ENCODE measurements around the gene TSPYL1.
A peak's percentile ranks its signal among the peaks of the same experiment; 100 is the strongest.
"Not testable (repeated sequence)": the region's sequence is repeated elsewhere in the genome, so short reads cannot be mapped to it uniquely, and the experiment has no call there.

Gene TSPYL1

DNA sequence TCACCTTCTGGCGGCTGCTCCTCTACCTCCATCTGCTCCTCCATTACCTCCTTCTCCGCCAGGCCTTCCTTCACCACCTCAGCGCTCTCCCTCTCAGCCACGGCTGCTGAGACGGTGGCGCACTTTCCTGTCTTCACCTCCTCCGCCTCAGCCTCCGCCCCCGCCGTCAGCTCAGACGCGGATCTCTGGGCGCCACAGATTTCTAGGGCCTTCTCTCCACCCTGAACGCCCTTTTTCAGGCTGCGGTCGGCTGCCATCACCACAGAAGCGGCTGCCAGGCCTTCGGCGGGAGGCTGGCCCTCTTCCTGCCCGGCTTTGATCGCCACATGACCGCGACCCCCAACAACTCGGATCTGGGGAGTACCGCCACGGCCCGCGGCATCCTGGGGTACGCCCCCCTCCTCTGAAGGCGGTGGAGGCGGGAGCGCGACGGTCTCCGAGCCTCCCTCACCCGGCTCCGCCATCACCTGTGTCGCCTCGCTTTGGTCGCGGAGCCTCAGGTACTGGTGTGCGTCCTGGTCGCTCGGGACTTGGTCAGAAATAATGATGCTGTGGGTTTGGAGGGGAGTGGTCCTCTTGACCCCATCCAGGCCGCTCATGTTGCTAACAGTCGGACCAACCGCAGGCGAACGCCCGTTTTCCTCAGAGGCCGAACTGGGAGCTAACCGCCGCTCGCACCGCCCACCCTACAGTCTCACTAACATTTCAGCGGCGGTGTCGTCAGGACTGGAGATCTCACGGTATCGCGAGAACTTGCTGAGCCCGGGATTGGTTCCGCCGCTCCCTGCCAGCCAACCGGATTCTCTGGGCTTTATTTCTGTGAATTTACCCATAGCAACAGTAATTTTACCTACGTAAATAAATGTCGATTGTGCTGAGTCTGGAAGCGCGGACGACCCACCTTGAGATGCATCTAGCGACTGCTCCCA lies at the start of gene TSPYL1:
TSS of gene TSPYL1 (minus strand) at position 699 of the 929 bp plus-strand sequence. CDS start at position 599, 100 bp downstream.
- peak; percentile 74 to 91 for DNase-seq

DNA sequence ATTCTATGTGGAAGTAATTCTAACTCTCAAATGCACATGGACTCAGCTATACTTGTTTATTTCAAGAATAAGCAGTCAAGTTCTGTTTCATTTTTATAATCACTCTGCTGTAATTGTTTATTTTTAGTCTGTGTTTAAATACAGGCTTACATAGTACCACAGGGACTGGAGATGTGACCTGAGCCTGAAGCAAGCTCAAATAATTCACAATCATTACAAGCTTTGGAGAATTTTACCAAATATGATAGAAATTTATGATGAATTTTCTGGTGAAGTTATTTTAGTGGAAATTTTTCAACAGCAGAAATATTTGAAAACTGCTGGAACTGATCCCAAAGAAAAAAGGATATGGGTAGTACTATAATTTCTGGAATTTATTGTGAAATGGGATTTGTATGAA lies 49.4 kb upstream of the TSPYL1 start:
- DNase-seq, result no peak

DNA sequence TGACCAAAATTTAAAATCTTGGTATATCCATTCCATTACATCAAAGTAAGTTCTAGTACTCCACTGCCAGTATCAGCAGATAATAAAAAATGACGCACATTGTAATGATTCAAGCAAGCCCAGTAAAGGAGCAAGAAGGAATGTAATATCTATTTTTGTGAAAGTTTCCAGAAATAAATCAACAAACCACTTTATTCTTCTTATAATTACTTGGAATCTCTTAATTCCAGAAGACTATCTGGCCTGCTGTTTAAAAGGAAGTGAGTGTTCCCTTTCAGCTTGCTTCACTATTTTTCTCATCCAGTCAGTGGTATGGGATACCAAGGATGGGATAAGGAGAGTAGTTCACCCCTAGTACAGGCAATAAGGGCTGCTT lies 48.8 kb upstream of the TSPYL1 start:
- DNase-seq, result no peak

DNA sequence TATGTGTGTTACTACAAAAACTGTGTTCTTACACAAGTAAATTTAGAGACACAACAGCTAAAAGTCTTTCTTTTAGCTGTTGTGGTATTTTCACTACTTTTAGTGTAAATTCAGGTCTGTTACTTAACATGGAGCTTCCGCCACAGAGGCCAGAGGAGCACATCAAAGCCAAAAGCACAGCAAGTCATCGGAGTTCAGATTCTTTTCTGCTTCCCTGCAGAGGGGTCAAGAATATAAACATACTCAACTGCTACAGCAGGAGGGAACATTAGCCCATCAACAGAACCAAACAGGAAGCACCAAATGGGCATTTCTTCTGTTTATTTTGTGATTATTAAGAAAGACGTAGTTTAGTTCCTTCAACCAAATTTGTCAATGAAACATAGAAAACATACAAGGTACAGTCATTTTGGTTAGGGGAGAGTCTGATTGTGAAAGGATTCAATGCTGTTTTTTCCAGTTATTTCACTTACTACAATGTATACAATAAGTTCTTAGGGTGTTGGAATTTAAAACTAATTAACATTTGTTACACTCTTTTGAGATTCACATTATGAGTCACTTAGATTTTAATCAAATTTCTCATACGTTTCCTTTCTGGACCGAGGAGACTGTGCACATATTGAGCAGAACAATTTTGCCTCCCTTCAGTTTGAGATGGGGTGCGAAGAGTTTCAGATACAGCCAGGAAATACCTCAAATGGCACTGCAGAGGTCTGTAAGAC lies 48.2 kb upstream of the TSPYL1 start:
- no peak for DNase-seq

DNA sequence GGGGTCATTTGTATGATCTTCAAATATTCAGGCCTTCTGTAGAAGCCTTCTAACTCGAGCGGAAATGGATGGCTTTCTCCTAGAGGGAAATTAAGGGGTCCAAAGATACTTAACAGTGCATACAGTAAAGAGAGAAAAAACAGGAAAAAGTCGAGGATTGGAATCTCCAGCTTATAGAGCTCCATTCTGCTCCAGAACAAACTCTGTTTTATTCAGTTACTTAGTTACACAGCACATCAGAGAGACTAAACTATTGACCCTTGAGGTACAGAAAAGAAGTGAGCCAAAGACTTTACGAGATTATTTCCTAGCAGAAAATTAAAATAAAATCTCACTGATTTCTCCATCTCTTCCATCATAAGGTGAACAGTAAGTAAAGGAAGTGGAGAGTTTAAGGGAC lies 47.3 kb upstream of the TSPYL1 start:
- no peak for DNase-seq

DNA sequence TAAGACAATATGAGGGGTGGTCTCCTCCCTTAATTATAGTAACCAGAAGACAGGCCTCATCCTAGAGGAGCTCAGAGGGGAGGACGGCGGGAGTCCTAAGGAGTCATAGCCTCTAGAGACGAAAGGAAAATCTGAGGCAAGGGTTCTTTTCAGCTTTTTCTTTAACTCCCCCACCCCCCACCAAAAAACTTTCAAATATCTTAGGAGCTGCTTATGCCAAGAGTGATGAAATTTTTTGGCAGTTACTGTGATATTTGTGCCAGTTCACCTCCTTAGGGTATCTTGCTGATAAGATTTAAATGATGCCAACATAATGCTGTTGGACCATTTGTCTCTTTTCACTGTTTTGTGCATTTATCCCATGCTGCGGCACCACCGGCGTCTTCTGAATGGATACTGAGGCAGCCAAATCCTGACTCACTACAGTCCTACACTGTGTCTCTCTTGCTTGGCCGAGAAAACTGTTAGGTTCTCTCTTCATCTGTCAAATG lies 46.5 kb upstream of the TSPYL1 start:
- DNase-seq, result no peak

DNA sequence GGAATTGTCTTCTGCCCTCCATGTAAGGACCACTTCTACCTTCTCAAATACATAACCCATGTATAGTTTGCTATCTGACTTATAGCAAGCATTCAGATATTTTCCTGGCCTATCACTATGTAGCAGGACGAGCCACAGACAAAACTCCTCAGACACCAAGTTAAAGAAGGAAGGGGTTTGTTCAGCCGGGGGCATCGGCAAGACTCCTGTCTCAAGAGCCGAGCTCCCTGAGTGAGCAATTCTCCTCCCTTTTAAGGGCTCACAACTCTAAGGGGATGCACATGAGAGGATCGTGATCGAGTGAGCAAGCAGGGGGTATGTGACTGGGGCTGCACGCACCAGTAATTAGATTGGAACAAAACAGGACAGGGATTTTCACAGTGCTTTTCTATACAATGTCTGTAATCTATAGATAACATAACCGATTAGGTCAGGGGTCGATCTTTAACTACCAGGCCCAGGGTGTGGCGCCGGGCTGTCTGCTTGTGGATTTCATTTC lies 46.0 kb upstream of the TSPYL1 start:
- not testable (repeated sequence) for DNase-seq

DNA sequence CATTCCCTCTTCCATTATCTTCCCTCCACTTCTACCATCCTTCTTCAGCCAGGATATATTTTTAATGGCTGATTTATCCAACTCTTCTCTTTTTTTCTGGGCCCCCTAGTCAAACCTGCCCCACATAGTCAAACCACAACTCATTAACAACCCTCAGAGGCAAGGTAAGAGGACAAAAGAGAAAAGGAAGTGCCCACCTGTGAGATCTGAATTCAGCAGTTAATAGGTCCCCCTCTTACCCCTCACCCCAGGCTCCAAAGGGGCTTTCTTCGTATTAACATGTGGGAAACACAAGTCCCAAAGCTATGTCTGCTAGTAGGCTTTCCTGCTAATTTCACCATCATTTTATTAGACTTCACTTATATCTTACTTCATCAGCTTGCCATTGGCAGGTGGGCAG lies 44.1 kb upstream of the TSPYL1 start:
- DNase-seq, result no peak

DNA sequence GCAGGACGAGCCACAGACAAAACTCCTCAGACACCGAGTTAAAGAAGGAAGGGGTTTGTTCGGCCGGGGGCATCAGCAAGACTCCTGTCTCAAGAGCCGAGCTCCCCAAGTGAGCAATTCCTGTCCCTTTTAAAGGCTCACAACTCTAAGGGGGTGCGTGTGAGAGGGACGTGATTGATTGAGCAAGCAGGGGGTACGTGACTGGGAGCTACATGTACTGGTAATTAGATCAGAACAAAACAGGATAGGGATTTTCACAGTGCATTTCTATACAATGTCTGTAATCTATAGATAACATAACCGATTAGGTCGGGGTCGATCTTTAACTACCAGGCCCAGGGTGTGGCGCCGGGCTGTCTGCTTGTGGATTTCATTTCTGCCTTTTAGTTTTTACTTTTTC lies 42.2 kb upstream of the TSPYL1 start:
- DNase-seq, result not testable (repeated sequence)

DNA sequence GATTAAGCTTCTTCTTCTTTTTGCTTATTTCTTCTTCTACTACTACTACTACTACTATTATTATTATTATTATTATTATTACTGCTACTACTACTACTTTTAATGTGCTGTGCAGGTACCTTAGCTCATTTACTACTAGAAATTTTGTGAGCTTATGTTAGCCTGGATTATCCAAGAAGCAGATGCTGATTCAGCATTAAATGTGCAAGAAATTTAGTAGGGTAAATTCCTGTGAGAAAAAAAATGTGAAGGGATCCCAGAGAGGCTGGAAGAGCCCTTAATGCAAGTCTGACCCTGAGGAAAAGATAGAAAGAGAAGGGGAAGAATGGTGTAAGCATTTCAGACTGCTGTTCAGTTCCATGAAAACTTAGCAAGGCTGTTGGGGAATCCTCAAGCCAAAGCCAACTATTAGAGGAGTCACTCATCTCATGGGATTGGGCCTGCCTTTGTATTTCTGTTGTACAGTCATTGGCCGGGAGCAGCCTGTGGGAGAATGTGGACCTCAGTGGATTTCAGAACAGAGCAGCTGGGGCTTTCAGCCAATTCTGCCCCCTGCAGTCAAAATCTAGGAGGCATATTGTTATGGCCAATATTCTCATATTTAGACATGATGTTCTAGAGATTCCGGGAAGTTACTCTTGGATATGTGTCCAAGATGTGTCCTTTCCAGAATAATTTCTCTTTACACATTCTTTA lies 37.2 kb upstream of the TSPYL1 start:
- DNase-seq, result no peak

DNA sequence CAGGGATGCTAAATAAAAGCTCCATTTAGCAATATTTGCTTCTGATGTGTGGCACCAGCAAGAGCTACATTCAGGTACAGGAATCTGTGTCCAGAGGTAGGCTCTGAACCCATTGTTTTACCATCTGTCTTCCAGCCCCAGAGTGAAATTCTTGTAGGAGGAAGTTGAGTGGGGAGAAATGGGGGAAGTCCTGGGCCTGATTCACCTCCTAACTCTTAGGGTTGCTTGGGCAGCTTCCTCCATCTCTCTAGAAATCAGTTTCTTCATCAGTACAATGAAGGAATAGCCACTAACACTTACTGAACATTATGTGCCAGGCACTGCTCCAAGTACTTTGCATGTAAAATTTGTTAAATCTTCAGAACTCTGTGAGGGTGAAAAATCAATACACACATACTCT lies 35.1 kb upstream of the TSPYL1 start:
- DNase-seq, result no peak

DNA sequence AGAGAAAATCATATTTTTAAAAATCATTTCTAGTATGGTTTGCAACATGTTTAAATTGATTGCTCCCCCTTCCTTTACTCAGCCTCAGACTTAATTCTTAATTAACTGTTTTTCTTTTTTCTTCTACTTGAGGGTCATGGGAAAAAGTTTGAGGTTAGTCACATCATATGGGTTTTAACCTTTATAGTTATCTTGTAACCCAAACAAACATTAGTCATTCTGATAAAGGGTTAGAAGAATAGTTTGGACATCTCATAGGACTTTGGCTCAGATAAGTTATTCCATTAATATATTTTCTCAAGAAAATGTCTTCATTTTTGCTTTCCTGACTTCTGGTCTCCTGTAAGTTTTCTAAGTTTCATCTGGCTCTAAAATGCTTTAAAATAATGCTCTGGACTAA lies 34.5 kb upstream of the TSPYL1 start:
- no peak for DNase-seq

DNA sequence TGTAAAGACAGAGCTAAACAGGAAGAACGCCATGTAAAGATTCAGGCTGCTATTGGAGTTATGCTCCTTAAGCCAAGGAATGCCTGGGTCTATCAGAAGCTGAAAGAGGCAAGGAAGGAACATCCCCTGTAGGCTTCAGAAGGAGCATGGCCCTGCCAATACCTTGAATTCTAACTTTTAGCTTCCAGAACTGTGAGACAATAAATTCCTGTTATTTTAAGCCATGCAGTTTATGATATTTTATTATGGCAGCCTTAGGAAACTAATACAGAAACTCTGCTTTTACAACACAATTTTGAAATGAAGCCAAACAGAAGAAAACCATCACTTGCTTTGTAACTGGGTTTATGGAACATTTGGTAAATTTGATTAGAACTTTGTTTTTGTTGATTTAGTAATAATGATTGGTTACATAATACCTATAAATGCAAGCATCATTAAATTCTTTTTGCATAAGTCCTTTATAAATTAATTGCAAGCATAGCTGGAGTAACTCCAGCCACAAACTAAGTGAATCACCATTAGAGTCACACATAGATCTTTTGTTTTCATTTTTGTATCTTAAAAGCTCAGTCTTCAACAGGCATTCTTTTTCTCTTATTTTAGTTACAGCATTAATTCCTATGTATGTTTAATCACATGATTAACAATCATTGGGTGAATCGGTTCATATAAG lies 33.5 kb upstream of the TSPYL1 start:
- no peak for DNase-seq

DNA sequence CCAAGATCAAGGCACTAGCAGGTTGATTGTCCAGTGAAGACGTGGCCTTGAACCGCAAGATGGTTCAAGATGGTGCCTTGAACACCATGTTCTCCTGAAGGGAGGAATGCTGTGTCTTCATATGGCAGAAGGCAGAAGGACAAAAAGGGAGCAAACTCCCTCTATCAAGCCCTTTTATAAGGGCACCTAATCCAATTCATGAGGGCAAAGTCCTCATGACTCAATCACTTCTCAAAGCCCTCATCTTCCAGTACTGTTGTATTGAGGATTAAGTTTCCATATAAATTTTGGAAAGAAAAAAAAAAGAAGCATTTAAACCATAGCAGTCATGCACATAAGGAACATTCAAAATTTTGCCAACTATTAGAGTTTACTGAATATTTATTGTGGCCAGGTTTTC lies 29.9 kb upstream of the TSPYL1 start:
- DNase-seq, result no peak

DNA sequence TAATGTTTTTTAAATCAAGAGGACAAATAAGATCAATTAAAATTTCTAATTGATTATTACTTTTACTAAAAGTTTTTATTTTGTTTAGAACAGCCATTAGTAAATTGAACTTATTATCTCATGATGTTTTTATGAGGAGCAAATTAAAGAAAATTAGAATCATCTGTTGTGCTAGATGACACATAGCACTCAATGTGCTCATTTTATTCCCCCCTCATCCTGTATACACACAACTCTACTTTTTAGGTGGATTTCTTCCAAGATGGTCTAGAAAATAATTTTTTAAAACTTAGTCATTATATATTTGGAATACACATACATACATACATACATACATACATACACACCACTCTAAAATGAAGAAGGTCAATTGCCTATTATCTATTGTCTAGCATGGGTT lies 29.3 kb upstream of the TSPYL1 start:
- DNase-seq, result no peak

DNA sequence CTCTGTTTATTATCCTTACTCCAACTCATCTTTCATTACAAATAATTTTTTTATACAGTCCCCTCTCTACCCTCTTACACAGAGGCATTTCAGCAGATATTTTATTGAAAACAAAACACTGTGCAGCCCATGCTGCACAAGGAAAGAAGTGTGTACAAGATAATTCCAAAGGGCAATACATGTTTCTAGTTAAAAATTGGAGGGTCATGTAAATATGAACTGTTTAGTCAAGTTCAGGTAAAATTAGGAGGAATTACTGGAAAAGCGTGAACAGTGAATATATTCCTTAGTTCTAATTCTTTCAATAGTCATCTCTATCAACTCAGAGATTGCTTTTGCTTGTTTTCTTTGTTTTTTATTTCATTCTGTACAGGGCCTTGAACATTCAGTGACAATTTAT lies 27.9 kb upstream of the TSPYL1 start:
- DNase-seq, result no peak

DNA sequence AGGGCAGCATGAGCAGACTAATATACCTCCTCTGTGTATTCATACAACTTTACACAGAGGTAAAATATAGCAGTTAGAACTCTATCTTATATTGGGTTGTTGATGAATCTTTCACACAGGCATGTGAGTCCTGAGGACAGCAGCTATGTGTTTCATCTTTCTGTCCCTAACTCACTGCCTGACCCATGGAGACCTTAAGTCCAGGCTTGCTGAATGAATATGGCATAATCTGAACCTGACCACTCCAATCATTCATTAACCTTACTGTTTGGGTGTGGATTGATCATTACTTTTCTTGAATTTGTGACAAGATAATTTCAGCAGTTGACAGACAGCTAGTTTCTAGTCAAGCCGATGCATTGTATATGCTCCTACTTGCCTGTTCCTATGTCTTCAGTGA lies 27.3 kb upstream of the TSPYL1 start:
- no peak for DNase-seq

DNA sequence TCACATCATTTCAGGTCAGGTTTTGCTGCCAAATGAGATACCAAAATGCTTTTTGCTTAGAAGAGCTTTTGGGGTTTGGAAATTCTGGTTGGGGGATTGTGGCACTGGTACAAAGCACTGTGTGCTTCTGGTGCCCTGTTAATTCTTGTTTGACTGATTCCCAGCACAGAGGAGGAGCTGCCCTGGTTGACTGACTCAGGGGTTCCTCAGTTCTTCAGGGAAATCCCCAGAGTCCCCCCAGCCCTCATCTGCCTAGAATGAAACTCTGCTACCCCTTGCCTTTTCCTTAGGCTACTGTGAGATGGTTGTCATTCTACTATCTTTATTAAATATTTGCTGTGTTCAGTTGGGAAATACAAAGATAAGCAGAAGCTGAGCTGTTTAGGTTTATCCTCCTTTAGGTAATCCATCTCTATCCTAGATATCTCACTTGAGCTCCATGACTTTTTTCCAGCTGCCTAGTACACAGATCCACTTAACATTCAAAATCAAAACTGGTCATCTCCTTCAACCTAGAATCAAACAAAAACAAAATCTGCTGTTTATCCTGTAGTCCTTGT lies 24.9 kb upstream of the TSPYL1 start:
- DNase-seq, result no peak

DNA sequence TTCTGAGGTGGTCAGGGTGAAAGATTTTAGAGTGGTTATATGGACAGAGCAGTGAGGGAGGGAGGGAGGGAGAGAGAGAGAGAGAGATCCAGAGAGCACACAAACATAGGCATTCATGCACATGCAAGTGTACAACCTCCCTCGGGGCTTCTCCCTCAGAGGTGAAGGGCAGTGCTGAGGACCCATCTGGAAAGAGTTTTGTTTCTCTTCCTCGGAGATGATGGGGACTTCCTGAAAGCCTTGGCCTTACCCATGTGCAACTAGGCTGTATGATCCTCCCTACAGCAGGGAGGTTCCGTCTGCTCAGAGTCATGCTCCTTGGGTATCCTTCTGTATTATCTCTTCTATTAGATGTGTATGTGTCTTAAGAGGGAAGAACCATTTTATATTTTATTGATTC lies 21.4 kb upstream of the TSPYL1 start:
- DNase-seq, result no peak

DNA sequence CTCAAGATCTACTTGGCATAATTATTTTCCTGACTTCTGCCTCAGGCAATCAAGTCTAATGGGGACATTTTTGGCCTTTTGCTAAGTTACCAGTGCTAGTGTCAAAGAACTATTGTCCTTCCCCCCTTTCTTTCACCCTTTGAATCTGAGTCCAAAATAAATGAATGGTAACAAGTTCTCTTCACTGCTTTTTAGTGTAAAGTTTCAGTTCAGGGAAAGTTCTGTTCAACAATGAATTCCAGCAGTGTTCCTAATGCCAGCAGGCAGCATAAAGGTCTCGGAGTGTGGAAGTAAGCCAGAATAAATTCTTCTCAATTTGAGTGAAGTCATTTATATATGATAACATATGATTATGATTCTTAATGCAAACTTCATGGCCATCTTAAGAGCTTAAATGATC lies 20.8 kb upstream of the TSPYL1 start:
- DNase-seq, result no peak

DNA sequence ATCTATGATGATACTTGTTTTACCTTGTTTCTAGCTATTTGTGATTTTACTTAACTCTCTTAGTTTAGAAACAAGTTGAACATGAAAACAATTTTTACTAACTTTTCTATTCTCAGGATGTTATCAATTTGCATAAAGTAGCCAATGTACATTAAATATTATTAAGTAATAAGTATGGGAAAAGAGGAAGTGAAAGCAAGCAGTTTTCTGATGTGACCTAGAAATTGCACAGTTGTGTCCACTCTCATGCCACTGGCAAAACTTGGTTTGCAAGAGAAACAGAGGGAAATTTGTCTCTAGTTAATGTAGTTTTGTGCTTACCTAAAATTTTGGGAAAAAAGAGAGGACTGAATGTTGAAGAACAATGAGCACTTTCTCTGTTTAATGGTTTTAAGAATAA lies 19.2 kb upstream of the TSPYL1 start:
- no peak for DNase-seq

DNA sequence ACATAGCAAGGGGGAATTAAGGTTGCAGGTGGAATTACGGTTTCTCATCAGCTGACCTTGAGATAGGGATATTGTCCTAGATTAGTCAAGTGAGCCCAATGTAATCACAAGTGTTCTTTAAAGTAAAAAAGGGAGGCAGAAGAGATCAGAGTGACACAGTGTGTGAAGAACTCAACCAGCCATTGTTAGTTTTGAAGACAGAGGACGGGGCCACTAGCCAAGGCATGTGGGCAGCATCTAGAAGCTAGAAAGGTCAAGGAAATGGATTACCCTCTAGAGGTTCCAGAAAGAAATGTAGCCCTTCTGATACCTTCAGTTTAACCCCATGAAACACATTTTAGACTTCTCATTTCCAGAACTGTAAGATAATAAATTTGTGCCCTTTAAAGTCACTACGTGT lies 18.5 kb upstream of the TSPYL1 start:
- DNase-seq, result no peak

Data from cerebellar nuclear complex (tissue), 1 donor.